A549 treated with AZD9567 at 1 μM for 4 hours (cell line): ENCODE results near the gene SHISAL2A. TPM values are rescaled to one million over a fixed set of nuclear protein-coding genes. Genes with fewer than 3 reads are reported as not detected.

ENCODE experiments used
- total RNA-seq: library from RNA; stranded (reverse); fragments of 200-300 nt; extraction: Qiagen RNA extraction; gene quantifications from 5 replicates; pipeline ENCODE4 v1.2.3, GENCODE V29; 2022; ENCODE audit not compliant: insufficient read depth

SHISAL2A gene
- total RNA-seq, result 0.20 to 0.51 TPM (median 0.34 TPM) in 4 of 5 replicates, not detected in the other

GRCh38 chr1:52632732-52633290, at the start of gene SHISAL2A:
Gene SHISAL2A, plus strand, starts transcription at chr1:52633168. Its CDS starts 326 bp downstream, at chr1:52633494.

GRCh38 chr1:52601991-52602855, 30.7 kb upstream of the SHISAL2A start, which contains the start of gene GPX7:
Gene GPX7, plus strand, starts transcription at chr1:52602371. Its CDS starts 39 bp downstream, at chr1:52602410.

GRCh38 chr1:52697795-52698674, 65.1 kb downstream of the SHISAL2A start, which contains the start of gene COA7:
Gene COA7, minus strand, starts transcription at chr1:52698347. Its CDS starts 21 bp downstream, at chr1:52698326.

Other genes with a start within 250 kb of the SHISAL2A start
- 19.7 to 24.8 TPM (median 20.3 TPM) in 5 replicates for gene ORC1, start 228.7 kb upstream of the SHISAL2A start, total RNA-seq
- gene PRPF38A, start 228.6 kb upstream of the SHISAL2A start, total RNA-seq, result 18.0 to 22.1 TPM (median 22.0 TPM) in 5 replicates
- gene TUT4, start 80.1 kb upstream of the SHISAL2A start, total RNA-seq, result 22.6 to 46.7 TPM (median 23.8 TPM) in 5 replicates
- gene GPX7, start 30.8 kb upstream of the SHISAL2A start, total RNA-seq, result not detected in 5 replicates
- 15.3 to 24.1 TPM (median 22.3 TPM) in 5 replicates for gene COA7, start 65.2 kb downstream of the SHISAL2A start, total RNA-seq
- 4.4 to 7.0 TPM (median 6.5 TPM) in 5 replicates for gene ZYG11B, start 93.3 kb downstream of the SHISAL2A start, total RNA-seq
- gene ZYG11A, start 209.6 kb downstream of the SHISAL2A start, total RNA-seq, result 1.6 to 2.7 TPM (median 2.5 TPM) in 5 replicates